Endodermal cell (in vitro differentiated cells): ENCODE measurements around the gene CFAP97. TPM values are rescaled to one million over a fixed set of nuclear protein-coding genes. Genes with fewer than 3 reads are reported as not detected.

Experiments
- DNase-seq: peaks from one replicate; pipeline ENCODE4 v3.0.0-alpha.2; 2017
- H3K27ac ChIP-seq: 2 replicates; pipeline ENCODE4 v1.5.1; 2013; ENCODE audit warnings: mild to moderate bottlenecking, low read depth, low read length, moderate library complexity
- H3K27me3 ChIP-seq: 2 replicates; pipeline ENCODE4 v1.6.1; 2013; ENCODE audit warnings: mild to moderate bottlenecking, low read length, moderate library complexity; ENCODE audit not compliant: insufficient read depth, control insufficient read depth, poor library complexity, severe bottlenecking
- H3K36me3 ChIP-seq: 2 replicates; pipeline ENCODE4 v1.7.0; 2013; ENCODE audit warnings: mild to moderate bottlenecking, low read length, moderate library complexity; ENCODE audit not compliant: control insufficient read depth, insufficient read depth
- H3K4me1 ChIP-seq: one replicate; pipeline ENCODE4 v1.7.0; 2013; ENCODE audit warnings: low read length; ENCODE audit not compliant: control insufficient read depth, insufficient read depth
- H3K4me3 ChIP-seq: 2 replicates; pipeline ENCODE4 v1.5.1; 2013; ENCODE audit warnings: mild to moderate bottlenecking, low read length, moderate library complexity
- H3K9ac ChIP-seq: 2 replicates; pipeline ENCODE4 v1.6.1; 2013; ENCODE audit warnings: mild to moderate bottlenecking, low read length, moderate library complexity; ENCODE audit not compliant: poor library complexity, severe bottlenecking; ENCODE audit errors: extremely low read depth
- H3K9me3 ChIP-seq: 2 replicates; pipeline ENCODE4 v1.6.1; 2013; ENCODE audit warnings: mild to moderate bottlenecking, low read length, moderate library complexity; ENCODE audit not compliant: control insufficient read depth
- H3K27ac Mint-ChIP-seq: 2 replicates; pipeline ENCODE4 v1.8.0; 2020; ENCODE audit warnings: mixed read lengths
- H3K27me3 Mint-ChIP-seq: 2 replicates; pipeline ENCODE4 v1.8.0; 2021; ENCODE audit warnings: mild to moderate bottlenecking, mixed read lengths; ENCODE audit not compliant: insufficient read depth
- H3K36me3 Mint-ChIP-seq: 2 replicates; pipeline ENCODE4 v1.8.0; 2020; ENCODE audit warnings: low read depth, mixed read lengths
- H3K4me1 Mint-ChIP-seq: 2 replicates; pipeline ENCODE4 v1.8.0; 2020; ENCODE audit warnings: mixed read lengths
- H3K4me3 Mint-ChIP-seq: 2 replicates; pipeline ENCODE4 v1.8.0; 2020; ENCODE audit warnings: mild to moderate bottlenecking, moderate library complexity, mixed read lengths
- H3K9me3 Mint-ChIP-seq: 2 replicates; pipeline ENCODE4 v1.8.0; 2020; ENCODE audit warnings: mild to moderate bottlenecking, mixed read lengths
- WGBS, 2 experiments: methylation state at CpG; one replicate each; pipeline versions ENCODE4 v1.1.5 to v1.1.7; 2013; ENCODE audit warnings: missing lambda C conversion rate in 2 of 2, mixed read lengths in 1 of 2; ENCODE audit not compliant: insufficient coverage in 1 of 2, insufficient read length in 1 of 2; 5-methylcytosine and 5-hydroxymethylcytosine counted together
- total RNA-seq, 2 donors: library from RNA; stranded (reverse); fragmentation: NEBNext Ultra II Directional in 1 of 2; extraction: Animal tissue kit (Norgen Biotek cat#: 25700) in 1 of 2; gene quantifications; 2 replicates in 1 of 2; 3 replicates in 1 of 2; pipeline ENCODE4 v1.2.1, GENCODE V29; 2021
- TF ChIP-seq, protein P1 (sequence below): fragments of 200-600 bp; sonication (generic); conservative IDR thresholded peaks from 2 replicates; pipeline ENCODE4 v1.5.0; 2021; ENCODE audit warnings: antibody characterized with exemption, mild to moderate bottlenecking

CFAP97 gene
- total RNA-seq, 2 donors from 2014 or later, result 33.8 to 41.6 TPM

- Mint-ChIP-seq H3K4me3 (no peak overlapping the region), H3K4me1 (peaks cover 5% of the 10 kb centered on the region), H3K9me3 (no peaks in the 10 kb centered on the region), H3K27me3 (no peaks in the 10 kb centered on the region), H3K36me3 (peaks cover 23% of the 10 kb centered on the region), H3K27ac (no peak overlapping the region)
- TF ChIP-seq, protein P1, sequence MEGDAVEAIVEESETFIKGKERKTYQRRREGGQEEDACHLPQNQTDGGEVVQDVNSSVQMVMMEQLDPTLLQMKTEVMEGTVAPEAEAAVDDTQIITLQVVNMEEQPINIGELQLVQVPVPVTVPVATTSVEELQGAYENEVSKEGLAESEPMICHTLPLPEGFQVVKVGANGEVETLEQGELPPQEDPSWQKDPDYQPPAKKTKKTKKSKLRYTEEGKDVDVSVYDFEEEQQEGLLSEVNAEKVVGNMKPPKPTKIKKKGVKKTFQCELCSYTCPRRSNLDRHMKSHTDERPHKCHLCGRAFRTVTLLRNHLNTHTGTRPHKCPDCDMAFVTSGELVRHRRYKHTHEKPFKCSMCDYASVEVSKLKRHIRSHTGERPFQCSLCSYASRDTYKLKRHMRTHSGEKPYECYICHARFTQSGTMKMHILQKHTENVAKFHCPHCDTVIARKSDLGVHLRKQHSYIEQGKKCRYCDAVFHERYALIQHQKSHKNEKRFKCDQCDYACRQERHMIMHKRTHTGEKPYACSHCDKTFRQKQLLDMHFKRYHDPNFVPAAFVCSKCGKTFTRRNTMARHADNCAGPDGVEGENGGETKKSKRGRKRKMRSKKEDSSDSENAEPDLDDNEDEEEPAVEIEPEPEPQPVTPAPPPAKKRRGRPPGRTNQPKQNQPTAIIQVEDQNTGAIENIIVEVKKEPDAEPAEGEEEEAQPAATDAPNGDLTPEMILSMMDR, result no peak
- Histone ChIP-seq H3K27ac (no peak overlapping the region), H3K4me1 (no peaks in the 10 kb centered on the region), H3K4me3 (no peak overlapping the region), H3K27me3 (no peaks in the 10 kb centered on the region), H3K9me3 (no peaks in the 10 kb centered on the region), H3K9ac (no peak overlapping the region), H3K36me3 (peaks cover 12% of the 10 kb centered on the region)
- no peak for DNase-seq
- 92 to 96% methylated on average over 4 to 6 of the region's 6 CpGs for WGBS, 2 experiments
Observed at GRCh38 chr4:185190306-185190856, 13.4 kb downstream of the CFAP97 start.

GRCh38 chr4:185189606-185190305 is 14.0 kb downstream of the CFAP97 start:
- Histone ChIP-seq H3K27ac (no peak overlapping the region), H3K9ac (no peak overlapping the region), H3K4me3 (no peak overlapping the region), H3K36me3 (peaks cover 12% of the 10 kb centered on the region), H3K9me3 (no peaks in the 10 kb centered on the region), H3K4me1 (no peaks in the 10 kb centered on the region), H3K27me3 (no peaks in the 10 kb centered on the region)
- 94 to 96% methylated on average over 3 of the region's 4 CpGs for WGBS, 2 experiments
- Mint-ChIP-seq H3K9me3 (no peaks in the 10 kb centered on the region), H3K27me3 (no peaks in the 10 kb centered on the region), H3K27ac (no peak overlapping the region), H3K4me3 (no peak overlapping the region), H3K4me1 (peaks cover 6% of the 10 kb centered on the region), H3K36me3 (peaks cover 23% of the 10 kb centered on the region)
- TF ChIP-seq, protein P1, result no peak
- DNase-seq, result no peak

- no peak overlapping the region for H3K27ac Mint-ChIP-seq
- peaks cover 13% of the 10 kb centered on the region for H3K4me1 Mint-ChIP-seq
- H3K36me3 ChIP-seq, result peaks cover 18% of the 10 kb centered on the region
- H3K36me3 Mint-ChIP-seq, result peaks cover 23% of the 10 kb centered on the region
- no peak for DNase-seq
- no peaks in the 10 kb centered on the region for H3K4me1 ChIP-seq
- no peaks in the 10 kb centered on the region for H3K9me3 ChIP-seq
- no peak overlapping the region for H3K4me3 ChIP-seq
- H3K9ac ChIP-seq, result no peak overlapping the region
- H3K9me3 Mint-ChIP-seq, result no peaks in the 10 kb centered on the region
- H3K27me3 Mint-ChIP-seq, result no peaks in the 10 kb centered on the region
- TF ChIP-seq, protein P1, result no peak
- no peak overlapping the region for H3K4me3 Mint-ChIP-seq
- 98 to 100% methylated on average over 2 to 3 of the region's 3 CpGs for WGBS, 2 experiments
- H3K27ac ChIP-seq, result no peak overlapping the region
- H3K27me3 ChIP-seq, result no peaks in the 10 kb centered on the region
Observed at GRCh38 chr4:185186769-185187168, 17.0 kb downstream of the CFAP97 start.
